Lung microvascular endothelial cell (primary cell): ENCODE measurements around the gene INSRR. TPM values are rescaled to one million over a fixed set of nuclear protein-coding genes. Genes with fewer than 3 reads are reported as not detected.

ENCODE experiments used
- DNase-seq, 2 donors: peaks; one replicate each; pipeline versions ENCODE4 v3.0.0 to v3.0.0-alpha.2; 2010; ENCODE audit warnings: low read depth in 2 of 2
- total RNA-seq: library from RNA; depleted of rRNA; stranded (reverse); fragments of >200 nt; gene quantifications from 2 replicates; pipeline ENCODE4 v1.2.1, GENCODE V29; 2014

INSRR gene
- total RNA-seq, 1 donor from 2014 or later, result not detected

GRCh38 chr1:156833603-156834002 is 25.3 kb downstream of the INSRR start:
- DNase-seq, result no peak

- DNase-seq, result no peak
Observed at GRCh38 chr1:156832434-156832833, 26.5 kb downstream of the INSRR start.

GRCh38 chr1:156828400-156829124 is 30.4 kb downstream of the INSRR start:
- DNase-seq, result peak; percentile 42 to 64

GRCh38 chr1:156826630-156827029 is 32.3 kb downstream of the INSRR start:
- no peak for DNase-seq

- peak in 1 of 2 donors; percentile 37 for DNase-seq
Observed at GRCh38 chr1:156823210-156823790, 35.6 kb downstream of the INSRR start.

GRCh38 chr1:156822680-156823079 is 36.2 kb downstream of the INSRR start:
- peak in 1 of 2 donors; percentile 19 for DNase-seq

- no peak for DNase-seq
Observed at GRCh38 chr1:156821801-156822200, 37.1 kb downstream of the INSRR start.

- DNase-seq, result peak in 1 of 2 donors; percentile 69
Observed at GRCh38 chr1:156816561-156817328, 42.2 kb downstream of the INSRR start, which contains the start of gene SH2D2A. SH2D2A (minus strand) TSS chr1:156816848; CDS start chr1:156816708, 140 bp downstream.

GRCh38 chr1:156815961-156816422 is 42.9 kb downstream of the INSRR start:
- DNase-seq, result no peak

- DNase-seq, result peak in 1 of 2 donors; percentile 66
Observed at GRCh38 chr1:156815307-156815826, 43.5 kb downstream of the INSRR start.

- peak; percentile 18 to 46 for DNase-seq
Observed at GRCh38 chr1:156814571-156815260, 44.2 kb downstream of the INSRR start.

- DNase-seq, result peak; percentile 65 to 75
Observed at GRCh38 chr1:156813750-156814570, 45.0 kb downstream of the INSRR start.

- DNase-seq, result no peak
Observed at GRCh38 chr1:156813298-156813697, 45.6 kb downstream of the INSRR start.

- no peak for DNase-seq
Observed at GRCh38 chr1:156812293-156812990, 46.5 kb downstream of the INSRR start.

GRCh38 chr1:156811168-156811567 is 47.7 kb downstream of the INSRR start:
- no peak for DNase-seq

- DNase-seq, result no peak
Observed at GRCh38 chr1:156809711-156810366, 49.1 kb downstream of the INSRR start.

- no peak for DNase-seq
Observed at GRCh38 chr1:156809281-156809680, 49.6 kb downstream of the INSRR start.

GRCh38 chr1:156808186-156809030 is 50.5 kb downstream of the INSRR start:
- DNase-seq, result no peak
